Eye (tissue), 1 donor: Measurements from ENCODE around the gene YIPF3.
A peak's percentile ranks its signal among the peaks of the same experiment; 100 is the strongest.
"Not testable (repeated sequence)": the region's sequence is repeated elsewhere in the genome, so short reads cannot be mapped to it uniquely, and the experiment has no call there.

ENCODE experiments used
- DNase-seq: peaks from one replicate; pipeline ENCODE4 v3.0.0-alpha.2; 2015

Gene YIPF3

GRCh38 chr6:43509142-43509983, 7.4 kb downstream of the YIPF3 start:
- peak; percentile 57 for DNase-seq

DNA sequence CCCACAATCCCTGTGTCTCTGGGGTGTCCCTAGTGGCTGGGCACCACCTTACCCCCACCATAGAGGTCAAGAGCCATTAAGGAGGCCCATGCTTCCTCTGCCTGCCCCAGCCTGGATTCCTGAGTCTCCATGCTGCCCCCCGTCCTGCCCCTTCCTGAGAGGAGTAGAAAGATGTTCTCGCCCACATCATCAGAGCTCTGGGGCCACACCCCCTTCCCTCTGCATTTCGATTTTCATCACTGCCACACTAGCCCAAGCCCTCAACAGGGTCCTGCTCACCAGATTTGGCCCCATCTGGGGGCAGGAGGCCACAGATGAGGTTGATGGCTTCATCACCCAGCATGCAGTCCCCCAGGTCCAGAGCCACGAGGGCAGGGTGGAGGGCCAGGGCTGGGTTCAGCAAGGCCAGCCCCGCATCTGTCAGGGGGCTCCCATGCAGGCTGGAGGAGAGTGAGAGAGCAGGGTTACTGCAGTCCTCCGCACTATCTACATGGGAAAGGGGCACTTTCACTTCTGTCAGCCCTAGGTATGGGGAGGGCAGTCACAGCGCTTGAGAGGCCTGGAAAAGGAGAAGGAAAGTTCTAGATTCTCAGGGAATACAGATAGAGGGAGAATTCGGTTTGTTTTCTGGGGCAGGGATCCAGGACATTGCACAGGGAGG, 8.1 kb downstream of the YIPF3 start:
- DNase-seq = no peak

DNA sequence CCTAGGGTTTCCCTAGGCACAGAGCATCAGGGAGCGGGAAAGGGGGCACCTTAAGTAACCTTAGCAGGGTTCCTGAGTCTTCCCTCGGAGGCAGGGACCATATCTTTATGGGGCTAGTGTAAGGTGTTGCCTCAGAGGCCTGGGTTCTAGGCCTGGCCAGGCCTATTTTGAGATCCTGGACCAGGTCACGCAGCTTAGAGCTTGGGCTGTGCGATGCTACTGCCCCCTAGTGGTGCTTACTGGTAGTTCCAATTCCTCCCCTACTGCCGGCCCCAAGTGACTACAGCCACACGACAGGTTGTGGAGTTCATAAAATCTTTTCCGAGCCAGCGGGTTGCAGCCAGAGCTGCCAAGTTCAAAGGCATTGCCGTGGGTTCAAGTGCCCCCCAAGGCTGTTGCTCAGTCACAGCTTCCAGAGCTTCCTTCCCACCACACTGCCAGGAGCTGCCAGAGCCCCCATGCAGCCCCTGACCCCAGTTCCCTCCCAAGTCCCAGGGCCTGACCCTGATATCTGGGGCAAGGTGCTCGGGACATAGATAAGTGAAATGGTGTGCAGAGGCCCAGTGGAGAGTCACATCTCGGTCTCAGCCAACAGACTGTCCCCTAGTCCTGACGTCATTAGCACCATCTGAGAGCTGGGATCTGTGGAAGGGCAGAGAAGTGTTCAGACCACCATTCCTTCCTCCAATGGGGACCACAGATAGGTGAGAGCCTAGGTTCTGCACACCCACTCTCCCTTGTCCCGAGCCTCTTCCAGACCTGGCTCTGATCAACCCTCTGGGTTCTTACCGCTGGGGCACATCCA, 9.9 kb downstream of the YIPF3 start:
- DNase-seq = peak; percentile 97

DNA sequence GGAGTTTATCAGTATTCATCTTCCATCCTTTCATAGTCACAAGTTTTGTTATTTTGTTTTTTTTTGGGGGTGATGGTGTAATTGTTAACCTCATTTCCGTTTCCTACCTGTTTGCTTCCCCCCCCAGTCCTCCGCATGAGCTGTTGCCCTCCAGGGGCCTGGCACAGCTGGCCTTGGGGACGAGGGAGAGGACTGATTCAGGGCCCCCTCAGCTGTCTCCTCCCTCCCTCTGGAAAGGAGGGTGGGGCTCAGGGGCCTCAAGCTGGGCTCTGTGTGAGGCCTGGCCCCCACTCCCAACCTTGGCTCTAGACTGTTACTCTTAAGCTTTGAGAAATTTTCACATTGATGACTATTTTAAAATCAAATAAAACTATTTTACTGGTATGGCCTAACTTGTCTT, 10.6 kb downstream of the YIPF3 start:
- no peak for DNase-seq

DNA sequence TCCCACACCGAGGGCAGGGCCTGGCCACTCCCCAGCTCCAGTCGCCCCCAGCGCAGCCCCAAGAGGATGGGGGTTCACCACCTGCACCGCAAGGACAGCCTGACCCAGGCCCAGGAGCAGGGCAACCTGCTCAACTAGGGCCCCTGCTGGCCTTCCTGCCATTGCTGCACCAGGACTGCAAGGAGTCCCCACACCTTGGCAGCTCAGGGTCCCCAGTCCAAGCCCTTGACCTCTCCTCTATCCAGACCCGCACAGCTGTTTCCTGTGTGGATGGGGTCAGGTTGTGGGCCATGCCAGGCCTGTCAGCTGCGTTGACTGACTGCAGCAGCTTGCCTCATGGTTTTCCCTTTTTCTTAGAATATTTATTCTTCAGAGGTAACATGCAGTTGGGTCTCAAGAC, 11.0 kb downstream of the YIPF3 start:
- no peak for DNase-seq

DNA sequence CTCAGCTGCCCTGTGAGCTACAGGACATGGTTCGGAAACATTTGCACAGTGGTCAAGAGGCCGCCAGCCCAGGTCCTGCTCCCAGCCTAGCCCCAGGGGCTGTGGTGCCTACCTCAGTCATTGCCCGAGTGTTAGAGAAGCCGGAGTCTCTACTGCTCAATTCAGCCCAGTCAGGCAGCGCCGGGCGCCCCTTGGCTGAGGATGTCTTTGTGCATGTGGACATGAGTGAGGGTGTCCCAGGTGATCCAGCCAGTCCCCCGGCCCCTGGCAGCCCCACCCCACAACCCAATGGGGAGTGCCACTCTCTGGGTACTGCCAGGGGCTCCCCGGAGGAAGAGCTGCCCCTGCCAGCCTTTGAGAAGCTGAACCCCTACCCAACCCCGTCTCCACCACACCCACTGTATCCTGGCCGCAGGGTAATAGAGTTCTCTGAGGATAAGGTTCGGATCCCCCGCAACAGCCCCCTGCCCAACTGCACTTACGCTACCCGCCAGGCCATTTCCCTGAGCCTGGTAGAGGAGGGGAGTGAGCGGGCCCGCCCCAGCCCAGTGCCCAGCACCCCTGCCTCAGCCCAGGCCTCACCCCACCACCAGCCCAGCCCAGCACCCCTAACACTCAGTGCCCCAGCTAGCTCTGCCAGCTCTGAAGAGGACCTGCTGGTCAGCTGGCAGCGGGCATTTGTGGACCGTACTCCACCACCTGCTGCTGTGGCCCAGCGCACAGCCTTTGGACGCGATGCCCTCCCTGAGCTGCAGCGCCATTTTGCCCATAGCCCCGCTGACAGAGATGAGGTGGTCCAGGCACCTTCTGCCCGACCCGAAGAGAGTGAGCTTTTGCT, 11.8 kb downstream of the YIPF3 start:
- no peak for DNase-seq

- DNase-seq = no peak
These were observed 13.3 kb downstream of the YIPF3 start for GRCh38 chr6:43503443-43503842.

DNA sequence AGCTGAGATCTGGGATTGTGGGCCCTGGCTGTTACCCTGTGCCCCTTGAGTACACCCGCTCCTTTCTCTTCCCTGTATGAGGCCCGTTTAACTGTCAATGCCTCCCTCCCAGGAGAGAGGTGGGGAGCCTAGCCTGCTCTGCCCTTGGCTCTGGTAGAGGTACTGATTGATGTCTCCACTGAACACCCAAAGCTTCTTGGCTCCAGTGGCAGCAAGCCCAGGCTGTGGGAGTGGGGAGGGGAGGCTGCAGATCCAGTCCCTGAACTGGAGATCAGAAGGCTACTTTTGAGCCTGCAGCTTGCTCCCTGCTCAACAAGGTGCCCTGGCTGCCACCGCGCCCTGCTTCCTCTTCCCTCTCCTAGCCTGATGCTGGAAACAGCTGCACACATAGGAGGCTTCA, 14.1 kb downstream of the YIPF3 start:
- no peak for DNase-seq

GRCh38 chr6:43500921-43501320, 15.8 kb downstream of the YIPF3 start:
- no peak for DNase-seq

DNA sequence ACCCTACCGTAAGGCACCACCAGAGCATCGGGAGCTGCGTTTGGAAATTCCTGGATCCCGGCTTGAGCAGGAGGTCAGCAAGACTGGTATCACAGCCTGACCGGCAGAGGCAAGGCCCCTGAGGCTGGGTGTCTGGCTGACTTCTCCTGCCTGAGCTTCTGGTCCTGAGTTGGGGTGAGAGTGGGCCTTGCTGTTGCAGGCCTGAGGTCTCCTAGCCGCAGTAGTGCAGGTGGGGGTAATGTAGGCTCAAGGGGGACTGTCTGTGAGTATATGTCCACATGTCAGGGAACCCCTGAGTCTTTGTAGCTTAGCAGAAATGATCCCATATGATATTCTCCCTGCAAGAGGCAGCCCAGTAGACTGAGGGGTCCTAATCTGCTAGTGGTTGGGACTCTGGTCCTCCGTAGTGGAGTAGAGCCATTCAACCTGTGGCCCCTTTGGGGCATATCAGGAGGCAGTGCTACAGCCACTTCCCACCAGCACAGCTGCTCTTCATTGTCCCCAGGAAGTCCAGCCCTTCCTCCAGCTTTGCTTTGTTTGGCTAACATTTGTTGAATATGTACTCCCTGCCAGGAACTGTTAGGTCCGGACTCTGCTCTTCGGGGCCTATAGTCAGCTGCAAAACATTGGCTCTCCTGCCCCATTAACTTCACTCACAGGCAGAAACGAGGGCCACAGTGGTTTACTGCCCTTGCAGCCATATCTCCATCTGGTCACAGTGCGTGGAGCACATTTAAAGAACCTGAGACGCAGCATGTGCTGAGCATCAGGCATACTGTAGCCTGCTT, 17.5 kb downstream of the YIPF3 start:
- no peak for DNase-seq

- DNase-seq = not testable (repeated sequence)
These were observed 18.4 kb downstream of the YIPF3 start for GRCh38 chr6:43498291-43498690.

DNA sequence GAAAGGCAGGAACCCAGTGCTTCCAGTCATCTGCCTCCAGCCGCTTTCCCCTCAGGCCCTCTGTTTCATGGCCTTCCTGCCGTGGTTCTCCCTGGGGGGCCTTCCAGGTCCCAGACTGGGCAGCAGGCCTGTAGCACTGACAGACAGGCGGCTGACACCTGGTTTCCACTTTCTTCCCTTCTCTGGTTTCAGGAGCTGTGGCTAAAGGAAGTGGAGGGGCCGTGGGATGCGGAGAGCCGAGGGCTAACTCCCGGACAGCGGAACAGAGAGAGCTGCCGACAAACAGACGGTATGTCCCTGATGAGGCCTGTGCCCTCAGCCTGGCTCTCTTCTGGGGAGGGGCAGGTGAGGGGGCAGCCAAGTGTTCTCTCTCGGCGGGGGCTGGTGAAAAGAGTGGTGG, 19.0 kb downstream of the YIPF3 start:
- no peak for DNase-seq

DNA sequence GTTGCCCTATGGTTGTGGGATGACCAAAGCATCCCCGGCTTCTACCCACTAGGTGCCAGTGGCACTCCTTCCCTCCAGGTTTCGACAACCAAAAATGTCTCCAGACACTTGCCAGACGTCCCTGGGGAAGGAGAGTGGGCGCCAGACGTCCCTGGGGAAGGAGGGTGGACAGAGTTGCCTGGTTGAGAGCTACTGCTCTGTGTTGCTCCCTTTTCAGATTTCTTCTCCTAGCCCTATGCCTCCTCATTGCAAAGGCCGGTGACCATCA, 19.7 kb downstream of the YIPF3 start:
- DNase-seq = no peak

GRCh38 chr6:43496370-43497128, 20.2 kb downstream of the YIPF3 start:
- peak; percentile 53 for DNase-seq

DNA sequence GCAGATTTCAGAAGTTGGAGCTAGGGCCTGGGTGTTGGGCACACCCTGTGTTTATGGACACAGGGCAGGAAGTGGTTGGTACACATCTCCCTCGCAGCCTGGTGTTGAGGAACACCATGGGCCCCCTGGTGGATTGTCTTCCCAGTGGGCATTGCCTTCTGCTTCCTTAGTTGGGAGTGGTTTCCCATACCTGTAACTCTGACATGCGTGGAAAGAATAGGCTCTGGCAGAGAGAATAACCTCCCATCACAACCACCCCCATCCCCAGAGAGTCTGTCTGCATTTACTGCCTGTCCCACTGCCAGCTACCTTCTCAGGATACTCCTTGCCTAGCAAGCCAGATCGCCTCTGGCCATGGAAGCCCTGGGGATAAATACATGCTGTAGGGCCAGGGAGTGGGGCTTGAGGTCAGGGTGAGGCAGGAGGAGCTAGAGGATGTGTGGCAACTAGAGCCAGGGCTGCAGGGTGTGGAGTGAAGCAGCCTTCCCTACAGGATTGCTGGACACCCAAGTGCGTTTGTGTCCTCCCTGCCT, 21.3 kb downstream of the YIPF3 start:
- DNase-seq = no peak

DNA sequence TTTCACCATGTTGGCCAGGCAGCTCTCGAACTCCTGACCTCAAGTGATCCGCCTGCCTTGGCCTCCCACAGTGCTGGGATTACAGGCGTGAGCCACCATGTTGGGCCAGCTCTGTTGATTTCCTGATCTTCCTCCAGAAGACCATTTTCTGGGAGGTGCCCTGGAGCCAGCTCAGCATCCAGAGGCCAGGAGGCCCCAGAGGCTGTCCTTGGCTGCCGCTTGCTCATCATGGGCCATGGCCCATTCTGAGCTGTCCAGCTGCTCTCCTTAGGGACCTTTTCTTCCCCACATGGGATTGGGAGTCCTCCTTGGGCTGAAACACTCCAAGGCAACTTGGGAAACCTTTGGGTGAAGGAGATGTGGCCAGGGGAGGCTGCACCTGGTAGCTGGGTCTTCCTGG, 22.0 kb downstream of the YIPF3 start:
- DNase-seq = no peak

- no peak for DNase-seq
These were observed 22.4 kb downstream of the YIPF3 start for GRCh38 chr6:43494321-43494720.

DNA sequence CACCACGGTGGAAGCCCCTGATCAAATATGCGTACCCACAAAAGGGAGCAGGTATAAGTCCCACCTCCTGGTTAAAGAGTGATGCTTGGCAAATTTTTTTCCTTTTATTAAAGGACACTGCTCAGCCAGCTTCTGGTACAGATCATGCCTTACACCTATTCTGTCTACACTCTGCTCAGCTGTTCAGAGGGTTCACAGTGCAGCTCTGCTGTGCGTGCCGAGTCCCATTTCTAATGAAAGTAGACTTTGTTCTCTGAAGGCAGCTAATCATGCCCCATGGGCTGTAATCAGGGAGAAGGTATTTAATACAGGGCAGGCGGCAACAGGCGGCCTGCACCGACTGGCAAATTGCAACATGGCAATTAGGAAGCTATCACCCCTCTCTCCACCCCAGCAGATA, 22.9 kb downstream of the YIPF3 start:
- no peak for DNase-seq

DNA sequence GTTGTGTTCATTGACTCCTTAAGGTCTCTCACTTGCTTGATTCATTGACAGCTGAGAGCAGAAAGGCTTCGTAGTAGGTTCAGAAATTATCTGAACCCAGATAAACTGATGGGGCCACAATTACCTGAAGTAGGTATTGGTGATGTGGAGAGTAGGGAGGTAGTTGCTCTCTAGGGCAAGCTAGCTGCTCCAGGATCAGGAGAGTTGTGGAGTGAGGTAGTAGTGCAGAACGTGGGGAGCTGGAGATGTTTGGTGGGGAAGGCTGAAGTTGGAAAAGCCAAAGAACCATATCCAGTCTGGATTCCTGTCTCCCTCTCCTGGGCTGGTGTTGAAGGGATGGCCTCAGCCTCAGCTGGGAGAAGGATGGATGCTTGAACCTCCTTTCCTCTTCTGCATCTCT, 23.5 kb downstream of the YIPF3 start:
- DNase-seq = no peak

DNA sequence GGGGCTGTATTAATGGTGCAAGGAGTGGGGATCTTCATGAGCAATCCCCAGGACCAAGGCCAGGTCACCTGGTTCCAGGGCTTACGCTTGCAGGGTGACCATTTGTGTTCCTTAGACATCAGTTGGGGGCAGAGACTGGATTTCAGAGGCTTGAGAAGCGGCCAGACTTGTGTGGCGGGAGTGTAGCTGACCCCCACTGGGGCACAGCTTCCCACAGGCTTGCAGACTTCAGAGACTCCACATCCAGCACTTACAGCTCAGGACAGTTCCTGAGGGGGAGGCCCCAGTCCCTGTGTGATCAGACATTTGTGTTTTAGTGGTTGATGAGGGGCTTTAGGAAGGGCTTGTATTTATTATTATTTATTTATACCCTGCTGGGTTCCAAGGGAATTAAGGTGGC, 24.1 kb downstream of the YIPF3 start:
- DNase-seq = no peak
